Stimulated activated naive CD4-positive, alpha-beta T cell treated with Interleukin-2 at 50 U/mL for 16 hours (primary cell): ENCODE results near the gene BMP2K.
"Not testable (repeated sequence)": the region's sequence is repeated elsewhere in the genome, so short reads cannot be mapped to it uniquely, and the experiment has no call there.

ENCODE experiments used
- DNase-seq: peaks from one replicate; lab custom pipeline; 2025; lab: John Stamatoyannopoulos, UW

Gene BMP2K

GRCh38 chr4:78795594-78796416 is 19.7 kb downstream of the BMP2K start:
- not testable (repeated sequence) for DNase-seq

- DNase-seq: no peak
Measured at GRCh38 chr4:78796526-78796925, 20.4 kb downstream of the BMP2K start.

GRCh38 chr4:78797777-78798284 is 21.7 kb downstream of the BMP2K start:
- no peak for DNase-seq

GRCh38 chr4:78799551-78800495 is 23.7 kb downstream of the BMP2K start:
- DNase-seq: no peak

- no peak for DNase-seq
Measured at GRCh38 chr4:78800965-78801364, 24.8 kb downstream of the BMP2K start.

GRCh38 chr4:78803983-78804382 is 27.8 kb downstream of the BMP2K start:
- DNase-seq: no peak

- no peak for DNase-seq
Measured at GRCh38 chr4:78806943-78807460, 30.9 kb downstream of the BMP2K start.

- no peak for DNase-seq
Measured at GRCh38 chr4:78809295-78809694, 33.1 kb downstream of the BMP2K start.

- no peak for DNase-seq
Measured at GRCh38 chr4:78809928-78810835, 34.0 kb downstream of the BMP2K start.

GRCh38 chr4:78811034-78811433 is 34.9 kb downstream of the BMP2K start:
- no peak for DNase-seq

GRCh38 chr4:78818530-78819079 is 42.5 kb downstream of the BMP2K start:
- DNase-seq: no peak

- no peak for DNase-seq
Measured at GRCh38 chr4:78824001-78824400, 47.9 kb downstream of the BMP2K start.

- DNase-seq: no peak
Measured at GRCh38 chr4:78827191-78827590, 51.0 kb downstream of the BMP2K start.

- no peak for DNase-seq
Measured at GRCh38 chr4:78829296-78829695, 53.1 kb downstream of the BMP2K start.

GRCh38 chr4:78839676-78840075 is 63.5 kb downstream of the BMP2K start:
- DNase-seq: not testable (repeated sequence)

- DNase-seq: not testable (repeated sequence)
Measured at GRCh38 chr4:78840286-78840685, 64.1 kb downstream of the BMP2K start.

GRCh38 chr4:78845472-78845871 is 69.3 kb downstream of the BMP2K start:
- no peak for DNase-seq

GRCh38 chr4:78846258-78846657 is 70.1 kb downstream of the BMP2K start:
- no peak for DNase-seq

- no peak for DNase-seq
Measured at GRCh38 chr4:78862314-78862737, 86.2 kb downstream of the BMP2K start.

- no peak for DNase-seq
Measured at GRCh38 chr4:78863254-78863869, 87.2 kb downstream of the BMP2K start.

- DNase-seq: no peak
Measured at GRCh38 chr4:78863991-78864390, 87.8 kb downstream of the BMP2K start.
